Measurements from ENCODE around the gene MTFMT. TPM values are rescaled to one million over a fixed set of nuclear protein-coding genes. Genes with fewer than 3 reads are reported as not detected.

Gene MTFMT
- total and polyA plus RNA-seq, 2 of the 13 experiments (the other 11 are each of a cell fraction or from before 2014, with no cell fraction given), result 9.9 to 23.2 TPM

GRCh38 chr15:65028921-65029735, at the start of gene MTFMT (continued):
- TF ChIP-seq PCBP2 (optimal IDR thresholded peaks at IDR 0.05; ENCODE audit: low read depth, low read length, poor library complexity, severe bottlenecking), result no peak
- TF ChIP-seq ZNF776 (CRISPR knock-in tag; IDR thresholded peaks at IDR 0.05), result peak; percentile 74; the same call in 1 of the 2 replicates
- no peak; the same call in 1 of the 2 replicates for TF ChIP-seq TBX2 (CRISPR knock-in tag; IDR thresholded peaks at IDR 0.05; ENCODE audit: borderline replicate concordance)
- no peak for TF ChIP-seq NBN (conservative IDR thresholded peaks at IDR 0.05)
- TF ChIP-seq, protein P1, sequence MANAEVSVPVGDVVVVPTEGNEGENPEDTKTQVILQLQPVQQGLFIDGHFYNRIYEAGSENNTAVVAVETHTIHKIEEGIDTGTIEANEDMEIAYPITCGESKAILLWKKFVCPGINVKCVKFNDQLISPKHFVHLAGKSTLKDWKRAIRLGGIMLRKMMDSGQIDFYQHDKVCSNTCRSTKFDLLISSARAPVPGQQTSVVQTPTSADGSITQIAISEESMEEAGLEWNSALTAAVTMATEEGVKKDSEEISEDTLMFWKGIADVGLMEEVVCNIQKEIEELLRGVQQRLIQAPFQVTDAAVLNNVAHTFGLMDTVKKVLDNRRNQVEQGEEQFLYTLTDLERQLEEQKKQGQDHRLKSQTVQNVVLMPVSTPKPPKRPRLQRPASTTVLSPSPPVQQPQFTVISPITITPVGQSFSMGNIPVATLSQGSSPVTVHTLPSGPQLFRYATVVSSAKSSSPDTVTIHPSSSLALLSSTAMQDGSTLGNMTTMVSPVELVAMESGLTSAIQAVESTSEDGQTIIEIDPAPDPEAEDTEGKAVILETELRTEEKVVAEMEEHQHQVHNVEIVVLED (CRISPR knock-in tag; IDR thresholded peaks at IDR 0.05; ENCODE audit: borderline replicate concordance), result no peak; the same call in 1 of the 2 replicates
- TF ChIP-seq ZNF232 (CRISPR knock-in tag; IDR thresholded peaks at IDR 0.05; ENCODE audit: borderline replicate concordance), result peak; percentile 74; the same call in 1 of the 2 replicates
- peak; percentile 80 for TF ChIP-seq ZNF687 (CRISPR knock-in tag; IDR thresholded peaks at IDR 0.05)
- 0 out of 2 replicates have a peak, but pooled peaks have one; percentile 57 for TF ChIP-seq SATB2 (CRISPR knock-in tag; IDR thresholded peaks at IDR 0.05)
- TF ChIP-seq ZNF678 (CRISPR knock-in tag; IDR thresholded peaks at IDR 0.05), result 0 out of 2 replicates have a peak, but pooled peaks have one; percentile 26
- 0 out of 2 replicates have a peak, but pooled peaks have one; percentile 30 for TF ChIP-seq ZBTB25 (CRISPR knock-in tag; IDR thresholded peaks at IDR 0.05)
- peak; percentile 80 for TF ChIP-seq UBTF (CRISPR knock-in tag; IDR thresholded peaks at IDR 0.05)
- TF ChIP-seq KLF12 (CRISPR knock-in tag; IDR thresholded peaks at IDR 0.05; ENCODE audit: borderline replicate concordance), result 0 out of 2 replicates have a peak, but pooled peaks have one; percentile 48
- TF ChIP-seq ZNF772 (CRISPR knock-in tag; IDR thresholded peaks at IDR 0.05), result no peak; the same call in 1 of the 2 replicates
- peak; percentile 74; the same call in 1 of the 2 replicates for TF ChIP-seq ZSCAN30 (CRISPR knock-in tag; IDR thresholded peaks at IDR 0.05)
- peak; percentile 60; the same call in 1 of the 2 replicates for TF ChIP-seq MYPOP (CRISPR knock-in tag; IDR thresholded peaks at IDR 0.05)
- TF ChIP-seq ELF3 (CRISPR knock-in tag; IDR thresholded peaks at IDR 0.05), result 0 out of 2 replicates have a peak, but pooled peaks have one; percentile 10
- TF ChIP-seq, protein P2, sequence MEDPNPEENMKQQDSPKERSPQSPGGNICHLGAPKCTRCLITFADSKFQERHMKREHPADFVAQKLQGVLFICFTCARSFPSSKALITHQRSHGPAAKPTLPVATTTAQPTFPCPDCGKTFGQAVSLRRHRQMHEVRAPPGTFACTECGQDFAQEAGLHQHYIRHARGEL (CRISPR knock-in tag; IDR thresholded peaks at IDR 0.05), result no peak
